IMR-90 (cell line): ENCODE results near the gene MIOX. TPM values are rescaled to one million over a fixed set of nuclear protein-coding genes. Genes with fewer than 3 reads are reported as not detected.

Source experiments
- ATAC-seq: fragments of 200-7000 bp; cut with Tn5 transposase; 2 replicates; pipeline ENCODE4 v1.9.1; 2020; ENCODE audit warnings: low read depth, mild to moderate bottlenecking, moderate library complexity
- BruUV-seq: library from RNA; stranded (reverse); fragments of 400-500 nt; replicated peaks from 2 replicates; lab custom pipeline; 2021; lab: Mats Ljungman, UMichigan
- CTCF ChIA-PET: fragments of 300-600 bp; formaldehyde crosslinking; extraction: SDS; loops from one replicate; lab custom pipeline; 2021; ENCODE audit warnings: antibody characterized with exemption; lab: Yijun Ruan, JAX
- POLR2A ChIA-PET: fragments of 300-600 bp; sonication (Branson Sonifier 250); formaldehyde crosslinking; loops from one replicate; lab custom pipeline; 2022; ENCODE audit warnings: antibody characterized with exemption; ENCODE audit not compliant: unreplicated experiment; lab: Charles Lee
- DNase-seq: peaks from one replicate; pipeline ENCODE4 v3.0.0; 2013
- H2AFZ ChIP-seq: replicated peaks from 2 replicates; pipeline ENCODE3; 2013; ENCODE audit warnings: low read length, mild to moderate bottlenecking; ENCODE audit not compliant: poor library complexity
- H2AK5ac ChIP-seq: 2 replicates; pipeline ENCODE4 v1.6.1; 2013; ENCODE audit warnings: low read depth, low read length, inconsistent platforms
- H2AK9ac ChIP-seq: replicated peaks from 2 replicates; pipeline ENCODE3; 2013; ENCODE audit warnings: mild to moderate bottlenecking, low read depth, low read length, moderate library complexity; ENCODE audit not compliant: poor library complexity
- H2BK120ac ChIP-seq: 2 replicates; pipeline ENCODE4 v1.6.1; 2013; ENCODE audit warnings: low read depth, low read length, inconsistent platforms
- H2BK15ac ChIP-seq: 3 replicates; pipeline ENCODE4 v1.6.1; 2013; ENCODE audit warnings: low read depth, low read length, inconsistent platforms
- H2BK20ac ChIP-seq: 2 replicates; pipeline ENCODE4 v1.6.1; 2013; ENCODE audit warnings: low read depth, mild to moderate bottlenecking, inconsistent platforms, low read length, moderate library complexity
- H2BK5ac ChIP-seq: 2 replicates; pipeline ENCODE4 v1.6.1; 2013; ENCODE audit warnings: mild to moderate bottlenecking, low read depth, low read length, inconsistent platforms; ENCODE audit not compliant: poor library complexity, severe bottlenecking
- H3K14ac ChIP-seq: replicated peaks from 2 replicates; pipeline ENCODE4 v1.6.1; 2013; ENCODE audit warnings: low read depth, low read length, inconsistent platforms
- H3K18ac ChIP-seq: 2 replicates; pipeline ENCODE4 v1.6.1; 2013; ENCODE audit warnings: low read depth, low read length, control low read depth
- H3K23ac ChIP-seq: 2 replicates; pipeline ENCODE4 v1.6.1; 2013; ENCODE audit warnings: low read depth, low read length, inconsistent platforms
- H3K27ac ChIP-seq: 2 replicates; pipeline ENCODE4 v1.5.1; 2013; ENCODE audit warnings: mild to moderate bottlenecking, control low read depth, low read length; ENCODE audit not compliant: insufficient read depth
- H3K27me3 ChIP-seq: 2 replicates; pipeline ENCODE4 v1.6.1; 2013; ENCODE audit warnings: low read length; ENCODE audit not compliant: control insufficient read depth, insufficient read depth
- H3K36me3 ChIP-seq: 2 replicates; pipeline ENCODE4 v1.6.1; 2013; ENCODE audit warnings: low read length, mixed read lengths; ENCODE audit not compliant: control insufficient read depth, insufficient read depth
- H3K4ac ChIP-seq: 2 replicates; pipeline ENCODE4 v1.6.1; 2013; ENCODE audit warnings: low read depth, low read length, inconsistent platforms
- H3K4me1 ChIP-seq: 2 replicates; pipeline ENCODE4 v1.6.1; 2013; ENCODE audit warnings: low read length, mixed read lengths; ENCODE audit not compliant: control insufficient read depth, insufficient read depth
- H3K4me2 ChIP-seq: 2 replicates; pipeline ENCODE4 v1.6.1; 2013; ENCODE audit warnings: low read depth, mild to moderate bottlenecking, control low read depth, low read length, moderate library complexity
- H3K4me3 ChIP-seq: 2 replicates; pipeline ENCODE4 v1.5.1; 2013; ENCODE audit warnings: low read depth, mild to moderate bottlenecking, control low read depth, low read length, moderate library complexity; ENCODE audit not compliant: insufficient read depth
- H3K56ac ChIP-seq: 2 replicates; pipeline ENCODE4 v1.6.1; 2013; ENCODE audit warnings: low read length, inconsistent platforms; ENCODE audit not compliant: insufficient read depth; ENCODE audit errors: extremely low read depth
- H3K79me1 ChIP-seq, 2 experiments: 2 replicates each; pipeline ENCODE4 v1.6.1; 2013; ENCODE audit warnings: low read length in 2 of 2, inconsistent platforms in 1 of 2, low read depth in 1 of 2
- H3K9ac ChIP-seq: 2 replicates; pipeline ENCODE4 v1.6.1; 2013; ENCODE audit warnings: low read depth, low read length, control low read depth
- H3K9me1 ChIP-seq: 2 replicates; pipeline ENCODE4 v1.6.1; 2013; ENCODE audit warnings: low read length, inconsistent platforms; ENCODE audit not compliant: insufficient read depth
- H3K9me3 ChIP-seq: 2 replicates; pipeline ENCODE4 v1.6.1; 2013; ENCODE audit warnings: low read length; ENCODE audit not compliant: control insufficient read depth, insufficient read depth
- H4K20me1 ChIP-seq: 2 replicates; pipeline ENCODE4 v1.6.1; 2013; ENCODE audit warnings: low read length, inconsistent platforms; ENCODE audit not compliant: insufficient read depth
- H4K5ac ChIP-seq: 2 replicates; pipeline ENCODE4 v1.6.1; 2013; ENCODE audit warnings: mild to moderate bottlenecking, low read depth, low read length, control low read depth
- H4K8ac ChIP-seq, 2 experiments: 2 replicates each; pipeline ENCODE4 v1.6.1; 2013; ENCODE audit warnings: low read depth in 2 of 2, low read length in 2 of 2, control low read depth in 1 of 2, inconsistent platforms in 1 of 2
- H4K91ac ChIP-seq: 2 replicates; pipeline ENCODE4 v1.6.1; 2013; ENCODE audit warnings: low read depth, low read length, inconsistent platforms; ENCODE audit not compliant: insufficient read depth
- BHLHE40 ChIP-seq: fragments of 150-350 bp; IDR thresholded peaks from 2 replicates; pipeline ENCODE4 v1.6.1; 2016; ENCODE audit warnings: mild to moderate bottlenecking, low read depth, low read length
- CEBPB ChIP-seq: IDR thresholded peaks from 2 replicates; pipeline ENCODE4 v1.6.1; 2012; ENCODE audit warnings: low read depth, low read length, improper control_type of control experiment
- CHD1 ChIP-seq: IDR thresholded peaks from 2 replicates; pipeline ENCODE4 v1.6.1; 2012; ENCODE audit warnings: low read depth, low read length, improper control_type of control experiment
- ELK1 ChIP-seq: fragments of 150-350 bp; IDR thresholded peaks from 2 replicates; pipeline ENCODE4 v1.6.1; 2016; ENCODE audit warnings: low read depth, mild to moderate bottlenecking, low read length, moderate library complexity, borderline replicate concordance
- FOS ChIP-seq: fragments of 150-350 bp; IDR thresholded peaks from 2 replicates; pipeline ENCODE4 v1.6.1; 2016; ENCODE audit warnings: low read depth, low read length
- MAFK ChIP-seq: IDR thresholded peaks from 2 replicates; pipeline ENCODE4 v1.6.1; 2012; ENCODE audit warnings: low read depth, low read length, improper control_type of control experiment
- MAZ ChIP-seq: IDR thresholded peaks from 2 replicates; pipeline ENCODE4 v1.6.1; 2012; ENCODE audit warnings: low read depth, mild to moderate bottlenecking, low read length, improper control_type of control experiment, moderate library complexity, borderline replicate concordance
- MXI1 ChIP-seq: IDR thresholded peaks from 2 replicates; pipeline ENCODE4 v1.6.1; 2012; ENCODE audit warnings: low read depth, mild to moderate bottlenecking, low read length, moderate library complexity, borderline replicate concordance
- NFE2L2 ChIP-seq: fragments of 150-350 bp; IDR thresholded peaks from 2 replicates; pipeline ENCODE4 v1.6.1; 2016; ENCODE audit warnings: low read depth, mild to moderate bottlenecking, low read length
- POLR2A ChIP-seq: IDR thresholded peaks from 2 replicates; pipeline ENCODE4 v1.6.1; 2012; ENCODE audit warnings: mild to moderate bottlenecking, low read depth, low read length
- RAD21 ChIP-seq: IDR thresholded peaks from 2 replicates; pipeline ENCODE4 v1.6.1; 2012; ENCODE audit warnings: low read length, improper control_type of control experiment
- RCOR1 ChIP-seq: IDR thresholded peaks from 2 replicates; pipeline ENCODE4 v1.6.1; 2012; ENCODE audit warnings: mild to moderate bottlenecking, low read length, improper control_type of control experiment; ENCODE audit not compliant: insufficient replicate concordance
- RFX5 ChIP-seq: IDR thresholded peaks from 2 replicates; pipeline ENCODE4 v1.8.0; 2012; ENCODE audit warnings: low read depth, mild to moderate bottlenecking, low read length, moderate library complexity
- SMC3 ChIP-seq: fragments of 150-350 bp; IDR thresholded peaks from 2 replicates; pipeline ENCODE4 v1.6.1; 2016; ENCODE audit warnings: low read depth, mild to moderate bottlenecking, antibody characterized with exemption, low read length, moderate library complexity
- WGBS, 2 experiments: methylation state at CpG; one replicate each; pipeline versions ENCODE4 v1.1.5 to v1.1.7; 2013; ENCODE audit warnings: missing lambda C conversion rate in 2 of 2; ENCODE audit not compliant: insufficient read length in 1 of 2; ENCODE audit errors: extremely low coverage in 2 of 2; 5-methylcytosine and 5-hydroxymethylcytosine counted together
- dilution Hi-C: fragments of 300-500 bp; cut with HindIII; formaldehyde crosslinking; loops from one replicate; pipeline ENCODE4 v1.14.3; 2018; ENCODE audit warnings: low sequenced_read_pairs; ENCODE audit not compliant: unreplicated experiment
- in situ Hi-C: fragments of 300-500 bp; cut with MboI; formaldehyde crosslinking; loops from 3 replicates; pipeline ENCODE4 v1.14.3; 2019; ENCODE audit warnings: low sequenced_read_pairs, inconsistent platforms, mixed read lengths
- intact Hi-C: fragments of 100-400 bp; cut with micrococcal nuclease; formaldehyde crosslinking; loops from 2 replicates; pipeline ENCODE4 v1.10.0; 2022
- polyA plus RNA-seq, 3 experiments: library from polyadenylated mRNA; depleted of rRNA; stranded (reverse); fragments of >200 nt; gene quantifications; 2 replicates each; pipeline ENCODE4 v1.2.3, GENCODE V29; 2012; ENCODE audit warnings: low replicate concordance in 1 of 3
- total RNA-seq: library from RNA; depleted of rRNA; stranded (reverse); fragments of >200 nt; gene quantifications from 2 replicates; pipeline ENCODE4 v1.2.3, GENCODE V29; 2012
- TF ChIP-seq, protein P1 (sequence below): fragments of 150-350 bp; IDR thresholded peaks from 2 replicates; pipeline ENCODE4 v1.6.1; 2017; ENCODE audit warnings: mild to moderate bottlenecking, antibody characterized with exemption, low read length, low read depth
- TF ChIP-seq, protein P2 (sequence below): conservative IDR thresholded peaks from 2 replicates; pipeline ENCODE4 v1.5.1; 2012; ENCODE audit warnings: mild to moderate bottlenecking, low read depth, low read length, improper control_type of control experiment

MIOX gene
- total and polyA plus RNA-seq, 2 of the 4 experiments (the other 2 are of a cell fraction) = not detected

DNA sequence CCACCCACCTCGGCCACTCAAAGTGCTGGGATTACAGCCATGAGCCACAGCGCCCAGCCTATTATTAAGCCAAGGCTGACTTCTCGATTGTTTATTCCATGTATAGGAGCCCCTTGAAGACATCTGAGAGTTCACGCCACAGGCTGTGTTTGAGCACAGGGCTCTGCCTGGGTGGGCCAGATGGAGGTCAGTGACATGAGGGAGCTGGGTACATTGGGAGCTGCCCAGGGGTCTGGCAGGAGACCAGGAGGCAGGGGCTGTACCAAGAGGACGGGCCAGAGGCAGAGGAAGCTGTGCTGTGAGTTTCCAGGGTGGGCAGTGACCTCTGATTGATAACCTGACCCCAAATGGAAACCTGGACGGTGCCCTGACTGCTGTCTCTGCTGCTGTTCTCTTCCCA lies 15.4 kb downstream of the MIOX start:
- POLR2A ChIA-PET = no interaction called here
- no peak overlapping the region for H3K14ac ChIP-seq
- H2BK15ac ChIP-seq = no peak overlapping the region
- H3K4me2 ChIP-seq = no peak overlapping the region
- no peak overlapping the region for H3K18ac ChIP-seq
- peaks cover 2% of the 10 kb centered on the region; the same call in 1 of the 2 replicates for H3K4me1 ChIP-seq
- TF ChIP-seq RFX5 = no peak
- TF ChIP-seq, protein P1, sequence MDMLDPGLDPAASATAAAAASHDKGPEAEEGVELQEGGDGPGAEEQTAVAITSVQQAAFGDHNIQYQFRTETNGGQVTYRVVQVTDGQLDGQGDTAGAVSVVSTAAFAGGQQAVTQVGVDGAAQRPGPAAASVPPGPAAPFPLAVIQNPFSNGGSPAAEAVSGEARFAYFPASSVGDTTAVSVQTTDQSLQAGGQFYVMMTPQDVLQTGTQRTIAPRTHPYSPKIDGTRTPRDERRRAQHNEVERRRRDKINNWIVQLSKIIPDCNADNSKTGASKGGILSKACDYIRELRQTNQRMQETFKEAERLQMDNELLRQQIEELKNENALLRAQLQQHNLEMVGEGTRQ = no peak
- TF ChIP-seq SMC3 = no peak
- TF ChIP-seq CHD1 = no peak
- TF ChIP-seq POLR2A = no peak
- TF ChIP-seq, protein P2, sequence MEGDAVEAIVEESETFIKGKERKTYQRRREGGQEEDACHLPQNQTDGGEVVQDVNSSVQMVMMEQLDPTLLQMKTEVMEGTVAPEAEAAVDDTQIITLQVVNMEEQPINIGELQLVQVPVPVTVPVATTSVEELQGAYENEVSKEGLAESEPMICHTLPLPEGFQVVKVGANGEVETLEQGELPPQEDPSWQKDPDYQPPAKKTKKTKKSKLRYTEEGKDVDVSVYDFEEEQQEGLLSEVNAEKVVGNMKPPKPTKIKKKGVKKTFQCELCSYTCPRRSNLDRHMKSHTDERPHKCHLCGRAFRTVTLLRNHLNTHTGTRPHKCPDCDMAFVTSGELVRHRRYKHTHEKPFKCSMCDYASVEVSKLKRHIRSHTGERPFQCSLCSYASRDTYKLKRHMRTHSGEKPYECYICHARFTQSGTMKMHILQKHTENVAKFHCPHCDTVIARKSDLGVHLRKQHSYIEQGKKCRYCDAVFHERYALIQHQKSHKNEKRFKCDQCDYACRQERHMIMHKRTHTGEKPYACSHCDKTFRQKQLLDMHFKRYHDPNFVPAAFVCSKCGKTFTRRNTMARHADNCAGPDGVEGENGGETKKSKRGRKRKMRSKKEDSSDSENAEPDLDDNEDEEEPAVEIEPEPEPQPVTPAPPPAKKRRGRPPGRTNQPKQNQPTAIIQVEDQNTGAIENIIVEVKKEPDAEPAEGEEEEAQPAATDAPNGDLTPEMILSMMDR = no peak
- no peak for TF ChIP-seq MAFK
- no peak for TF ChIP-seq MAZ
- TF ChIP-seq ELK1 = no peak
- no peak for TF ChIP-seq RAD21
- no peak for TF ChIP-seq RCOR1
- no peak for TF ChIP-seq CEBPB
- TF ChIP-seq BHLHE40 = no peak
- TF ChIP-seq MXI1 = no peak
- TF ChIP-seq NFE2L2 = no peak
- TF ChIP-seq FOS = no peak
- CTCF ChIA-PET = no interaction called here
- peaks cover under 1% of the 10 kb centered on the region; the same call in 1 of the 2 replicates for H3K27me3 ChIP-seq
- H3K9me1 ChIP-seq = no peaks in the 10 kb centered on the region
- BruUV-seq = no TSS peak
- H2AK5ac ChIP-seq = no peak overlapping the region
- dilution Hi-C loops = no loop called here
- no peak overlapping the region for H3K23ac ChIP-seq
- H3K4me3 ChIP-seq = no peak overlapping the region
- no peak overlapping the region for H2BK20ac ChIP-seq
- H2AFZ ChIP-seq = no peak overlapping the region
- no peak overlapping the region for H3K27ac ChIP-seq
- WGBS, 2 experiments = 72% methylated on average over 4 of the region's 6 CpGs; no CpG with 5 or more reads in 1 of the 2 experiments
- peaks cover 0 to 26% of the 10 kb centered on the region in 2 experiments; a peak in 3 of 4 replicates for H3K79me1 ChIP-seq
- in situ Hi-C loops = no loop called here
- H2BK120ac ChIP-seq = no peak overlapping the region
- no peak overlapping the region for H3K56ac ChIP-seq
- no peaks in the 10 kb centered on the region for H3K9me3 ChIP-seq
- ATAC-seq (no peak), DNase-seq (no peak)
- H2AK9ac ChIP-seq = no peak overlapping the region
- H3K36me3 ChIP-seq = peaks cover 28% of the 10 kb centered on the region; the same call in 1 of the 2 replicates
- intact Hi-C loops = no loop called here
- no peak overlapping the region for H3K9ac ChIP-seq
- H3K4ac ChIP-seq = no peak overlapping the region
- no peaks in the 10 kb centered on the region; the same call in 1 of the 2 replicates for H4K20me1 ChIP-seq
- H2BK5ac ChIP-seq = no peak overlapping the region
- H4K91ac ChIP-seq = no peak overlapping the region
- H4K5ac ChIP-seq = no peak overlapping the region
- no peak overlapping the region for H4K8ac ChIP-seq
